HG02759 (cell line): ENCODE data around the gene SNX11.

Source experiments
- ATAC-seq: cut with Tn5 transposase; IDR thresholded peaks from one replicate; pipeline ENCODE4 v1.9.1; 2021; ENCODE audit warnings: mild to moderate bottlenecking, moderate library complexity; ENCODE audit not compliant: unreplicated experiment

The SNX11 gene

DNA sequence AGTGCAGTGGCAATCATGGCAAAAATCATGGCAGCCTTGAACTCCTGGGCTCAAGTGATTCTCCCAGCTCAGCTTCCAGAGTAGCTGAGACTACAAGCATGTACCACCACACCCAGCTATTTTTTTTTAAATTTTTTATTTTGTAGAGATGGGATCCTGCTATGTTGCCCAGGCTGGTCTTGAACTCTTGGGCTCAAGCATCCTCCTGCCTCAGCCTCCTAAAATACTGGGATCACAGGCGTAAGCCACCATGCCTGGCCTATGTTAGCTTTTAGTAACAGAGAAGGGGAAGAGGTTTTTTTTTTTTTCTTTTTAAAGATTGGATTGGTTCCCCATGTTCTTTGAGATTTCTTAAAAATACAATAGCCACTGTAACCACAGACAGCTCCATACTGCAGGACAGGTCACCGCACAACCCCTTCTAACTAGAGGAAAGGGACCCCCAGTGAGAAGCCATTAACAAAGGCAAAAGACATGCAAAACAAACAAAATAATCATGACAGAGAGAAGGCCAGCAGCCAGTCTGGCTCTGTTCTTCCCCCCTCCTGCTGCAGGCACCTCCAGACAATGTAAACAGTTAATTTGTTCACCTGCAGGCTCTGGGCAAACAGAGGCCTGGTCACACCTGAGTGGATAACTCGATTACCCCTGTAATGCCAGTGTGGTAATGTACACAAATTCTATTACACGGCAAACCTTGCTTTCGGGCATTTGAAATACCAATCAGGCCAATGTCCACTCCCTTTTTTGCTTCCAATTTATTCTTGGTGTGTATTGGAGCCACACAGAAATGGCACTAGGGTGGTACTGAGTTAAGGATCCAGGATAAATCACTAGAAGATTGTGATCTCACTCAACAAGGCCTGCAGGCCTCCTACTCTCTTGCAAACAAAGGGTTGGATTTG lies 52.9 kb downstream of the SNX11 start:
- ATAC-seq: no peak

DNA sequence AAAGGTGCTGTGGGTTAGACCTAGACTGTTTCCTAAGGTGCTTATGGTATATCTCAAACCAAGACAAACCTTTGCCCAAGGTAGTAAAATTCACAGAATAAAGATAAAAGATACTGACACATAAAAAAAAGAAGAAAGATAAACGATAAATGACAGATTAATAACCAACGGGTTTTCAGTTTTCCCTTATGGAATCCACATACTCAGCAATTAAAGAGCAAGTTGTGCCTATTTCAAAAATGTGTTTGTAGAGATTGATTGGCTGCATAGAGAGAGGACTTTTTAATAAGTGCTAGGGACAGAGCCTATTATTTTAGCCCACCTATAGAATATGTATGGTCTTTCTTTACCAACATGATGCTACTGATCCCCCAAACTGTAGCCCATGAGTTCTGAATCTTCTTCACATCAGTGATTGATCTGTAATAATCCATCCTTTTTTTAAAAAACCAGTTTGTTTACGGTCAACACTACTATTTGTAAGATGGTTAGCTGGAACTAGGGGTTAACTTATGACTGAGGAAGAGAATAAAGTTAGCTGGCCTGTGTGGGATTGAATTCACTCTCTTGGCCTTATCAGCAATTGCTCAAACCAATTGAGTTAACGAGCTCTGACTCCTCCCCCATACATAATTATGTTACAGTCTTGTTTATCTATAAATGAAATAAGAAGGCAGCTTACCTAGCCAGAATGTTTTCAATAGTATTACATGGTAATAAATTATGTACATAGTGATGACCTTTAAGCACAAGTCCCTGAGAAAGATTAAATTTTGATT lies 53.8 kb downstream of the SNX11 start:
- no peak for ATAC-seq

DNA sequence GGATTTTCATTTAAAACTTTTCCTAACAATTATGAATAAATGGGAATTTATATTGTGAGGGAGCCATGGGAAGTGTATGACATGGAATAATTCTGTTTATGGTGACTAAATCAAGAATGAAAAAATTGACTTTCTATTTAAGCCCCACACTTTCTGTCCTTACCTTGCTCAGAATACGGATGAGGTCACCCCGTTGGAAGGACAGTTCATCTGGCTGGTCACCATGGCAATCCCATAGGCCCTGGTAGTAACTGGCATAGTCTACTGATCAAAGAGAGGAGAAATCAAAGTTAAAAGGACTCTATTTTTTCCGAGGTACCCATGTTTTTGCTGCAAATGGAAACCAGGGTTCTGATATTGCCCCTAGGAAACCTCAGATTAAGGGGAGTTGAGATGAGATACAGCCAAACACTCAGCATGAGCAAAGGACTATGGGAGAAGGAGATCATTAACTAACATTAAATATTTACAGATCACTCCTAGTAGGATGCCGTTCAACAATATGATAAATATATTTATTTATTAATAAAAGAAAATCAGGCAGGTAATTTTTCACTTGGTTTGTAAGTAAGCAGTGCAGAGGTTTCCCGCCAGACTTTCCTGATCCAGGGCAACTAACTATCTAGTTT lies 54.9 kb downstream of the SNX11 start:
- no peak for ATAC-seq

- ATAC-seq: no peak
These were observed 55.5 kb downstream of the SNX11 start for GRCh38 chr17:48162946-48163506.

DNA sequence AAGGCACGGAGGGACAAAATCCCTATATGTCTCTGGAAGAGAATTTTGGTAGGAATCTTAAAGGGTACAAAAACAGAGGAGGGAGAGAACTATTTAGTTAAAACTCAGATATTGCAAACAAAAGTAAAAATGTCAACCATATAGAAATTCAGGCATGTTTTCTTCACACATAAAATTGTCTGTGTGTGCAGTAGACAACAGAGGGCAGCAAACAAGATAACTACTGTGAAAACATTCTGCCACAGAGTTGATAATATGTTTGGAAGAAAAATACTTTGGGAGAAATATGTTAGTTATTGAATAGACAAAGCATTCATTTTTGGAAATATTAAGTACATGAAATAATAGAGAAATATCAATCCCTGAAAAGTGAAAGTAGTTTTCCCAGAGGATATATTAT lies 56.2 kb downstream of the SNX11 start:
- no peak for ATAC-seq

GRCh38 chr17:48169926-48170325 lies 62.4 kb downstream of the SNX11 start:
- ATAC-seq: no peak
